Loucy (cell line): ENCODE measurements around the gene ZFP36L2.

Source experiments
- H2AFZ ChIP-seq: fragments of 200-600 bp; sonication (generic); 2 replicates; pipeline ENCODE4 v1.6.0; 2016; ENCODE audit warnings: antibody characterized with exemption, mild to moderate bottlenecking, low read length, moderate library complexity
- H3F3A ChIP-seq: fragments of 200-600 bp; 2 replicates; pipeline ENCODE4 v1.6.0; 2016; ENCODE audit warnings: antibody characterized with exemption, low read depth, mild to moderate bottlenecking
- H3K27me3 ChIP-seq: fragments of 200-600 bp; sonication (generic); 2 replicates; pipeline ENCODE4 v1.6.1; 2014; ENCODE audit warnings: low read length, mild to moderate bottlenecking; ENCODE audit not compliant: insufficient read depth, poor library complexity, severe bottlenecking
- H3K36me3 ChIP-seq: fragments of 200-600 bp; sonication (generic); 2 replicates; pipeline ENCODE4 v1.6.1; 2016; ENCODE audit warnings: low read length; ENCODE audit not compliant: insufficient read depth
- H3K4me1 ChIP-seq: fragments of 200-600 bp; sonication (generic); 2 replicates; pipeline ENCODE4 v1.5.1; 2014; ENCODE audit warnings: low read length, mild to moderate bottlenecking; ENCODE audit not compliant: insufficient read depth, poor library complexity, severe bottlenecking
- H3K4me2 ChIP-seq: fragments of 200-600 bp; sonication (generic); 2 replicates; pipeline ENCODE4 v1.6.0; 2014; ENCODE audit warnings: antibody characterized with exemption, low read length, low read depth, mild to moderate bottlenecking; ENCODE audit not compliant: poor library complexity, severe bottlenecking
- H3K4me3 ChIP-seq: fragments of 200-600 bp; sonication (generic); 2 replicates; pipeline ENCODE4 v1.5.1; 2014; ENCODE audit warnings: low read length, mild to moderate bottlenecking, mixed read lengths; ENCODE audit not compliant: poor library complexity, severe bottlenecking
- H3K79me2 ChIP-seq: fragments of 200-600 bp; sonication (generic); 2 replicates; pipeline ENCODE4 v1.6.1; 2014; ENCODE audit warnings: low read length; ENCODE audit not compliant: insufficient read depth
- H3K9ac ChIP-seq: fragments of 200-600 bp; sonication (generic); 2 replicates; pipeline ENCODE4 v1.6.0; 2014; ENCODE audit warnings: mild to moderate bottlenecking, low read depth, low read length, moderate library complexity; ENCODE audit not compliant: poor library complexity, severe bottlenecking
- H3K9me2 ChIP-seq: fragments of 200-600 bp; sonication (generic); replicated peaks from 2 replicates; pipeline ENCODE4 v1.6.1; 2016; ENCODE audit warnings: low read depth, low read length, mixed read lengths
- H3K9me3 ChIP-seq: fragments of 200-600 bp; sonication (generic); 2 replicates; pipeline ENCODE4 v1.6.1; 2014; ENCODE audit warnings: mild to moderate bottlenecking, antibody characterized with exemption, low read length, low read depth; ENCODE audit not compliant: insufficient read depth
- H4K20me1 ChIP-seq: fragments of 200-600 bp; sonication (generic); 2 replicates; pipeline ENCODE4 v1.6.0; 2014; ENCODE audit warnings: antibody characterized with exemption, low read length, mild to moderate bottlenecking; ENCODE audit not compliant: insufficient read depth, poor library complexity, severe bottlenecking
- EZH2phosphoT487 ChIP-seq: fragments of 200-600 bp; IDR thresholded peaks from 2 replicates; pipeline ENCODE4 v1.6.1; 2018; ENCODE audit warnings: antibody characterized with exemption, mild to moderate bottlenecking, moderate library complexity, borderline replicate concordance
- TF ChIP-seq, protein P1 (sequence below): fragments of 200-600 bp; sonication (generic); conservative IDR thresholded peaks from 2 replicates; pipeline ENCODE4 v1.5.1; 2014; ENCODE audit warnings: mild to moderate bottlenecking, antibody characterized with exemption, low read length

Gene ZFP36L2

DNA sequence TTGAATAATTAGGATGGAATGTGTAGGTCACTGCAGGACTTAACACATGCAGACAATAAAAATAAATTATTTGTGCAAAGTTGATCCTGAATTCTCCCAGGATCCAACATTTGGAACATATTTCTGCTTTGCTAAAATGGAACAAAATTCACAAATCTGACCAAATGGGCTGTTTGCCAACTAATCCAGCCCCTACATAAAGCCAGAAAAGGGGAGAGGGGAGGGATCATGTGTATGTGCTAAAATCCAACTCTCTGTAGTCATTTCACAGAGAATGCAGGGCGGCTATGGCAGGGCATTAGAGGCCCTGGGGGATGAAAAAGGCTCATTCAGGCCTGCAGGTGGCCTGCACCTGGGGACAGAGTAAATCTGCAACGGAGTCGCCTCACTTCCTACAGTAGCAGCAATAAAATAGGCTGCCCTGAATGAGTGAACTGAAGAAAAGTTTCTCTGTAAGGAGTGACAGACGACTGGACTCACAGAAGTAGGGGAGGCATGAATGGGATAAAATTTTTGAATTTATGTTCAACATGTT is 4.0 kb upstream of the ZFP36L2 start:
- Histone ChIP-seq H3K9me3 (no peaks in the 10 kb centered on the region), H3F3A (peaks cover 8% of the 10 kb centered on the region), H3K4me1 (peaks cover 20% of the 10 kb centered on the region), H3K4me3 (no peak overlapping the region), H3K36me3 (peaks cover 8% of the 10 kb centered on the region; the same call in 1 of the 2 replicates), H4K20me1 (peaks cover 6% of the 10 kb centered on the region), H2AFZ (no peak overlapping the region), H3K79me2 (peaks cover 29% of the 10 kb centered on the region), H3K27me3 (no peaks in the 10 kb centered on the region), H3K4me2 (no peak overlapping the region), H3K9ac (no peak overlapping the region), H3K9me2 (no peaks in the 10 kb centered on the region)
- no peak for TF ChIP-seq EZH2phosphoT487
- TF ChIP-seq, protein P1, sequence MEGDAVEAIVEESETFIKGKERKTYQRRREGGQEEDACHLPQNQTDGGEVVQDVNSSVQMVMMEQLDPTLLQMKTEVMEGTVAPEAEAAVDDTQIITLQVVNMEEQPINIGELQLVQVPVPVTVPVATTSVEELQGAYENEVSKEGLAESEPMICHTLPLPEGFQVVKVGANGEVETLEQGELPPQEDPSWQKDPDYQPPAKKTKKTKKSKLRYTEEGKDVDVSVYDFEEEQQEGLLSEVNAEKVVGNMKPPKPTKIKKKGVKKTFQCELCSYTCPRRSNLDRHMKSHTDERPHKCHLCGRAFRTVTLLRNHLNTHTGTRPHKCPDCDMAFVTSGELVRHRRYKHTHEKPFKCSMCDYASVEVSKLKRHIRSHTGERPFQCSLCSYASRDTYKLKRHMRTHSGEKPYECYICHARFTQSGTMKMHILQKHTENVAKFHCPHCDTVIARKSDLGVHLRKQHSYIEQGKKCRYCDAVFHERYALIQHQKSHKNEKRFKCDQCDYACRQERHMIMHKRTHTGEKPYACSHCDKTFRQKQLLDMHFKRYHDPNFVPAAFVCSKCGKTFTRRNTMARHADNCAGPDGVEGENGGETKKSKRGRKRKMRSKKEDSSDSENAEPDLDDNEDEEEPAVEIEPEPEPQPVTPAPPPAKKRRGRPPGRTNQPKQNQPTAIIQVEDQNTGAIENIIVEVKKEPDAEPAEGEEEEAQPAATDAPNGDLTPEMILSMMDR, result no peak

GRCh38 chr2:43228756-43229659 is 2.6 kb upstream of the ZFP36L2 start:
- Histone ChIP-seq H2AFZ (no peak overlapping the region), H3K9me2 (no peaks in the 10 kb centered on the region), H3K9ac (peak overlapping the region; percentile 100), H3K9me3 (no peaks in the 10 kb centered on the region), H4K20me1 (peaks cover 10% of the 10 kb centered on the region), H3K4me2 (peak overlapping the region; percentile 89), H3K4me3 (peak overlapping the region; percentile 97), H3K36me3 (peaks cover 17% of the 10 kb centered on the region; the same call in 1 of the 2 replicates), H3K4me1 (peaks cover 20% of the 10 kb centered on the region), H3K27me3 (no peaks in the 10 kb centered on the region), H3F3A (peaks cover 8% of the 10 kb centered on the region), H3K79me2 (peaks cover 43% of the 10 kb centered on the region)
- TF ChIP-seq, protein P1, result no peak
- no peak for TF ChIP-seq EZH2phosphoT487

- Histone ChIP-seq H3K4me2 (peak overlapping the region; percentile 89), H3K27me3 (no peaks in the 10 kb centered on the region), H4K20me1 (peaks cover 17% of the 10 kb centered on the region), H3K9me2 (no peaks in the 10 kb centered on the region), H2AFZ (no peak overlapping the region), H3K9ac (peak overlapping the region; percentile 100), H3K36me3 (peaks cover 24% of the 10 kb centered on the region), H3K4me1 (peaks cover 27% of the 10 kb centered on the region), H3K4me3 (peak overlapping the region; percentile 97), H3K9me3 (no peaks in the 10 kb centered on the region), H3F3A (peaks cover 8% of the 10 kb centered on the region), H3K79me2 (peaks cover 50% of the 10 kb centered on the region)
- TF ChIP-seq EZH2phosphoT487, result no peak
- TF ChIP-seq, protein P1, result no peak
These were observed 1.9 kb upstream of the ZFP36L2 start for GRCh38 chr2:43228321-43228751.
